ENCODE measurements around the gene PXMP2.
A peak's percentile ranks its signal among the peaks of the same experiment; 100 is the strongest.

Gene PXMP2

DNA sequence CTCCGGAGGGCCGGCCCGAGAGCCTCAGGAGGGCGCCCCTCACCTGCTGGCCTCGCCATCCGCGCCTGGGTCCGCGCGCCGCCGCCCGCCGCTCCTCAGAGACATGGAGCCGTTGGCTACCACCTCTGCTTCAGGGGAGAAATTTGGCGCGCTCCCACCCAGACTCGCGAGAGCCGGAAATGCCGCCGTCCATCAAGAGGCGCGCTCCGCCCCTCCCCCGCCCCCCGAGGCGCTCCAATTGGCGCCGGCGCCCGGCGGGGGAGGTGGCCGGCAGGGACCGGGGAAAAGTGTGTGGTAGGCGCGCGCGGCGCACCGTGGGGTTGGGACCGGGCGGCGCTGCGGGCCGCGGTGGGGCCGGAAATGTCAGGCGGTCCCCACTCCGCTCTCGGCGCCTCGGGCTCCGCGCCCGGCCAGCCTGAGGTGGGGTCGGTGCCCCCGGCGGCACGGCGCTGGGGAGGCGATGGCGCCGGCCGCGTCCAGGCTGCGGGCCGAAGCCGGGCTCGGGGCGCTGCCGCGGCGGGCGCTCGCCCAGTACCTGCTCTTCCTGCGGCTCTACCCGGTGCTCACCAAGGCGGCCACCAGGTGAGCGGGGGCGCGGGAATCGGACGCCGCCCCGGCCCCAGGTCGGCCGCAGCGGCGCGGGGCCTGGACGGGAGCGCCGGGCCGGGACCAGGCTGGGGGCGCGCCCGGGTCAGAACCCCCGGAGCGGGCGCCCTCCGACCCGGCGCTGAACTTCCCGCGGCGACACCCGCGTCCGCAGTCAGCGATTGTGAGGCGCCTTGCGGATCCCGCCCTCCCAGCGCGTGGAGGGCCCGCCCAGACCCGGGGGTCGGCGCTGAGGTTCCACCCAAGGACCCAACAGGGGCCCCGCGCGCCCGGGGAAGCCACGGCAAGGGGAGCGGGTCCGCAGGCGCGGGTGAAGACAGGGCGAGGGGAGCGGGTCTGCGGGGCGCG is at the start of gene PXMP2, which contains the start of gene POLE:
PXMP2 (plus strand) TSS at position 377 of the 954 bp plus-strand sequence; CDS start at position 461, 84 bp downstream.
POLE (minus strand) TSS at position 132 of the 954 bp plus-strand sequence; CDS start at position 105, 27 bp downstream.
- DNase-seq (ENCODE audit: low read depth): peak; percentile 99
- H3K4me3 ChIP-seq (ENCODE audit: low read depth, low read length): peak within 1 kb of the TSS; percentile 75

DNA sequence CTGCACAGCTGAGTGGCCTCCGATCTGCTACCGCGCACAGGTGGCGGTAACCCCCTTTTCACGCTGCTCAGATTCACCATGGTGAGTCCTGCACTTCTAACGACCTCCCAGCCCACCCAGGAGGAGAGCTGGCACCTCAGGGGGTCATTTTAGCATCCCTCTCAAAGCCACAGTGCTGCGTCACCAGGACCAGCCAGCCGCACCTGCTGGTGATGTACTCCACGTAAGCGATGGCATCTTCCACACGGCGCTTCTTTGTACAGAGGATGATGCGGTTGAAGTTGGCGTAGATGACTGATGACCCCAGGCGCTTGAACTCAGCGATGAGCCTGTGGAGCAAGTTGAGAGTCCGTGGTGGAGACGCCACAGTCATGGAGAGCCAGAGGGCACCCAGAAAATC is 49.6 kb upstream of the PXMP2 start:
- TF ChIP-seq POLR2A (IDR thresholded peaks at IDR 0.05; ENCODE audit: extremely low read depth, insufficient read length): no peak
- TF ChIP-seq MYC (IDR thresholded peaks at IDR 0.05; ENCODE audit: low read depth, low read length): no peak
- TF ChIP-seq, protein P1, sequence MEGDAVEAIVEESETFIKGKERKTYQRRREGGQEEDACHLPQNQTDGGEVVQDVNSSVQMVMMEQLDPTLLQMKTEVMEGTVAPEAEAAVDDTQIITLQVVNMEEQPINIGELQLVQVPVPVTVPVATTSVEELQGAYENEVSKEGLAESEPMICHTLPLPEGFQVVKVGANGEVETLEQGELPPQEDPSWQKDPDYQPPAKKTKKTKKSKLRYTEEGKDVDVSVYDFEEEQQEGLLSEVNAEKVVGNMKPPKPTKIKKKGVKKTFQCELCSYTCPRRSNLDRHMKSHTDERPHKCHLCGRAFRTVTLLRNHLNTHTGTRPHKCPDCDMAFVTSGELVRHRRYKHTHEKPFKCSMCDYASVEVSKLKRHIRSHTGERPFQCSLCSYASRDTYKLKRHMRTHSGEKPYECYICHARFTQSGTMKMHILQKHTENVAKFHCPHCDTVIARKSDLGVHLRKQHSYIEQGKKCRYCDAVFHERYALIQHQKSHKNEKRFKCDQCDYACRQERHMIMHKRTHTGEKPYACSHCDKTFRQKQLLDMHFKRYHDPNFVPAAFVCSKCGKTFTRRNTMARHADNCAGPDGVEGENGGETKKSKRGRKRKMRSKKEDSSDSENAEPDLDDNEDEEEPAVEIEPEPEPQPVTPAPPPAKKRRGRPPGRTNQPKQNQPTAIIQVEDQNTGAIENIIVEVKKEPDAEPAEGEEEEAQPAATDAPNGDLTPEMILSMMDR (IDR thresholded peaks at IDR 0.05; ENCODE audit: low read depth, low read length): no peak
- TF ChIP-seq, protein P2, sequence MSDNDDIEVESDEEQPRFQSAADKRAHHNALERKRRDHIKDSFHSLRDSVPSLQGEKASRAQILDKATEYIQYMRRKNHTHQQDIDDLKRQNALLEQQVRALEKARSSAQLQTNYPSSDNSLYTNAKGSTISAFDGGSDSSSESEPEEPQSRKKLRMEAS (IDR thresholded peaks at IDR 0.05; ENCODE audit: low read depth, low read length): no peak
- DNase-seq (ENCODE audit: low read depth): no peak
- H3K4me3 ChIP-seq (ENCODE audit: low read depth, low read length): no peak overlapping the region

More for the DNA sequence above, at the start of gene PXMP2, which contains the start of gene POLE:
- TF ChIP-seq MYC (IDR thresholded peaks at IDR 0.05; ENCODE audit: low read depth, low read length): peak; percentile 45
- TF ChIP-seq, protein P1 (IDR thresholded peaks at IDR 0.05; ENCODE audit: low read depth, low read length): no peak
- TF ChIP-seq POLR2A (IDR thresholded peaks at IDR 0.05; ENCODE audit: extremely low read depth, insufficient read length): peak; percentile 87
- TF ChIP-seq, protein P2 (IDR thresholded peaks at IDR 0.05; ENCODE audit: low read depth, low read length): peak; percentile 54

DNA sequence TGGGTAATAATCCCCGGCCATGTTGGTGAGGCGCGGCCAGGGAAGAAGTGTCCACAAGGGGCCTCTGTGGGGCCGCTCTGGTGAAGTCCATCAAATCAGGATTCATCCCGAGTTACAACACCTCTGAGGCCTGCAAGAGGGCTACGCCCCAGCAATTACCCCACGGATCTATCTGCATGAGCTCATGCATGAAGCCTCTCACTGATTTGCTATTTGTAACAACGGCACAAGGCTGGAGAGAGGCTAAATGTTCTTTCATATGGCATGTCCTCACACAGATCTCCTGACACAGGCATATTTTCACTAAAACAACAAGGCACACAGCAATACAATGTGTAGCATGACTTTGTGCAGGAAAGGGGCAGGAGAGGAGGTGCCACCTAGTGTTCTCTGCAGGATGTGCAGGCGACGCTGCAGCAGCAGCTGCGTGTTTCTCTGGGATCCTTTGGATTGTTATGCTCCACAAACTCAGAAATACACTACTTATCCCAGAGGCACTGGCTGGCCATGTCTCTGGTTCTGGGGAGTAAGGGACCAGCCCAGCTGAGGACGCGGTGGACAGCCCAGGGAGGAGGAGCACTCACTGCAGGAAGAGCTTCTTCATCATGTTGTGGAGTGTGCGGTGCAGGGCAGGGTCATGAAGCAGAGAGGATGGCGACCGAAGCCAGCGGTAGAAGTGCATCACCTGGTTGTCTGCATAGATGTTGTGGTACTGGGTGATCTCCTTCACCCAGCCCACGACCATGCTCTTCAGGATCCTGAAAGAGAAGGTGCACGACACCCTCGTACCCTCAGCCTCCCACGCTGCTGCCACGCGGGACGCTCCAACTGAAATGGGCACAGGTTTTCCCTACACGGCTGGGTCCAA is 48.6 kb upstream of the PXMP2 start:
- TF ChIP-seq, protein P1 (IDR thresholded peaks at IDR 0.05; ENCODE audit: low read depth, low read length): peak; percentile 95
- TF ChIP-seq, protein P2 (IDR thresholded peaks at IDR 0.05; ENCODE audit: low read depth, low read length): no peak
- TF ChIP-seq MYC (IDR thresholded peaks at IDR 0.05; ENCODE audit: low read depth, low read length) (no peak), POLR2A (IDR thresholded peaks at IDR 0.05; ENCODE audit: extremely low read depth, insufficient read length) (no peak)

DNA sequence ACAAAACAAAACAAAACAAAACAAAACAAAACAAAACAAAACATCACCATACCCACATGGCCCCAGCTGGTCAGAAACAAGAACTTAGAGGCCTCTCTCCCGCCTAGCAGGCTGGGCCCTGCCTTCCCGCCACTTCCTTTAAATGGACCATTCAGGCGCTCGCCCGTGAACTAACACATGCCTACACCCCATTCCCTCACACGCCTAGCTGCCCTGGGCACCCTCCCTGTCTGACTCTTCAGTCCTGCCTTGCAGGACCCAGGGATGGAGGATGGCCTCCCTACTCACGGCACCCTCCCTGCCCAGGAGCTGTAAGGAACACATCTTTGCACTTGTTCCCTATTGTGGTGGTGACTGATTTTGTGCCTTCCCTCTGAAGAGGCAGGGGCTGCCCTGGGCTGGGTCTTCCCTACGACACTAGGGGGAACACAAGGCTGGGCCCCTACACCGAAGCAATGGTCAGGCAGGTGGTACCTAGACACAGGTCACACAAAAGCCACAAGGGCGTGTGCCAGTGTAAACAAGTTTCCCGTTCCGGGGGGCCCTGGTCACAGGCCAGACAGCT is 47.3 kb upstream of the PXMP2 start:
- DNase-seq (ENCODE audit: low read depth): no peak
- no peak overlapping the region for H3K4me3 ChIP-seq (ENCODE audit: low read depth, low read length)
- TF ChIP-seq, protein P1 (IDR thresholded peaks at IDR 0.05; ENCODE audit: low read depth, low read length): no peak
- TF ChIP-seq POLR2A (IDR thresholded peaks at IDR 0.05; ENCODE audit: extremely low read depth, insufficient read length) (no peak), MYC (IDR thresholded peaks at IDR 0.05; ENCODE audit: low read depth, low read length) (no peak)
- TF ChIP-seq, protein P2 (IDR thresholded peaks at IDR 0.05; ENCODE audit: low read depth, low read length): no peak

More for the DNA sequence above, 48.6 kb upstream of the PXMP2 start:
- no peak overlapping the region for H3K4me3 ChIP-seq (ENCODE audit: low read depth, low read length)
- DNase-seq (ENCODE audit: low read depth): peak; percentile 56

GRCh38 chr12:132640936-132641335 is 46.5 kb upstream of the PXMP2 start:
- TF ChIP-seq, protein P1 (IDR thresholded peaks at IDR 0.05; ENCODE audit: low read depth, low read length): no peak
- TF ChIP-seq, protein P2 (IDR thresholded peaks at IDR 0.05; ENCODE audit: low read depth, low read length): no peak
- TF ChIP-seq MYC (IDR thresholded peaks at IDR 0.05; ENCODE audit: low read depth, low read length) (no peak), POLR2A (IDR thresholded peaks at IDR 0.05; ENCODE audit: extremely low read depth, insufficient read length) (no peak)
- H3K4me3 ChIP-seq (ENCODE audit: low read depth, low read length): no peak overlapping the region
- DNase-seq (ENCODE audit: low read depth): no peak

Measured in NB4 (cell line).